HepG2 (cell line): ENCODE measurements around the gene CNBD2. TPM values are rescaled to one million over a fixed set of nuclear protein-coding genes. Genes with fewer than 3 reads are reported as not detected.

ENCODE experiments used
- ARNT ChIP-seq: fragments of 450-650 bp; IDR thresholded peaks from 2 replicates; pipeline ENCODE4 v1.6.1; 2017
- CENPT ChIP-seq: sonication (generic); formaldehyde crosslinking; IDR thresholded peaks from 2 replicates; pipeline ENCODE4 v1.8.0; 2022; ENCODE audit warnings: low read depth, mild to moderate bottlenecking, moderate library complexity, missing genetic modification reagents
- EHMT2 ChIP-seq: fragments of 200-600 bp; sonication (generic); IDR thresholded peaks from 2 replicates; pipeline ENCODE4 v1.7.0; 2017; ENCODE audit warnings: antibody characterized with exemption, low read depth, low read length, borderline replicate concordance
- ELF4 ChIP-seq: sonication (generic); formaldehyde crosslinking; IDR thresholded peaks from 2 replicates; pipeline ENCODE4 v1.5.0; 2020; ENCODE audit warnings: missing genetic modification reagents, mild to moderate bottlenecking, moderate library complexity, borderline replicate concordance
- HOXA7 ChIP-seq: sonication (generic); formaldehyde crosslinking; IDR thresholded peaks from 2 replicates; pipeline ENCODE4 v1.8.1; 2022; ENCODE audit warnings: mild to moderate bottlenecking, missing genetic modification reagents, moderate library complexity
- MED1 ChIP-seq: sonication (generic); formaldehyde crosslinking; IDR thresholded peaks from 2 replicates; pipeline ENCODE4 v1.4.0; 2020; ENCODE audit warnings: missing genetic modification reagents
- POGZ ChIP-seq: sonication (generic); formaldehyde crosslinking; IDR thresholded peaks from 2 replicates; pipeline ENCODE4 v1.4.0; 2020; ENCODE audit warnings: mild to moderate bottlenecking, missing genetic modification reagents
- RXRA ChIP-seq: sonication (generic); formaldehyde crosslinking; IDR thresholded peaks from 2 replicates; pipeline ENCODE4 v1.5.1; 2020; ENCODE audit warnings: missing genetic modification reagents
- ZBTB2 ChIP-seq: sonication (generic); formaldehyde crosslinking; IDR thresholded peaks from 2 replicates; pipeline ENCODE4 v1.8.0; 2022; ENCODE audit warnings: low read depth, missing genetic modification reagents
- ZIK1 ChIP-seq: sonication (generic); formaldehyde crosslinking; IDR thresholded peaks from 2 replicates; pipeline ENCODE4 v1.5.0; 2020; ENCODE audit warnings: mild to moderate bottlenecking, low read depth, missing genetic modification reagents, borderline replicate concordance
- ZNF30 ChIP-seq: sonication (generic); formaldehyde crosslinking; IDR thresholded peaks from 2 replicates; pipeline ENCODE4 v1.5.0; 2020; ENCODE audit warnings: mild to moderate bottlenecking, missing genetic modification reagents
- ZNF441 ChIP-seq: sonication (generic); formaldehyde crosslinking; IDR thresholded peaks from 2 replicates; pipeline ENCODE4 v1.7.0; 2021; ENCODE audit warnings: missing genetic modification reagents, borderline replicate concordance
- ZNF562 ChIP-seq: sonication (generic); formaldehyde crosslinking; IDR thresholded peaks from 2 replicates; pipeline ENCODE4 v1.8.0; 2022; ENCODE audit warnings: missing genetic modification reagents, borderline replicate concordance
- ZNF678 ChIP-seq: sonication (generic); formaldehyde crosslinking; IDR thresholded peaks from 2 replicates; pipeline ENCODE4 v1.4.0; 2020; ENCODE audit warnings: mild to moderate bottlenecking, missing genetic modification reagents
- ZNF782 ChIP-seq: sonication (generic); formaldehyde crosslinking; IDR thresholded peaks from 2 replicates; pipeline ENCODE4 v1.4.0; 2020; ENCODE audit warnings: missing genetic modification reagents, mild to moderate bottlenecking, borderline replicate concordance
- polyA plus RNA-seq, 8 experiments: library from polyadenylated mRNA; depleted of rRNA in 3 of 8; stranded (reverse) in 7 of 8; unstranded in 1 of 8; fragments of >200 nt; fragmentation: Illumina TruSeq in 4 of 8; extraction: Trizol in 4 of 8; gene quantifications; 2 replicates each; pipeline versions ENCODE4 v1.2.1 to v1.2.3, GENCODE V29; 2011 to 2016; ENCODE audit warnings: low read depth in 4 of 8, missing spikeins in 1 of 8, mixed read lengths in 1 of 8; ENCODE audit not compliant: insufficient read depth in 1 of 8
- total RNA-seq, 5 experiments: library from RNA; depleted of rRNA; stranded (reverse); fragments of >200 nt; fragmentation: Illumina TruSeq; extraction: Trizol; gene quantifications; 2 replicates each; pipeline ENCODE4 v1.2.3, GENCODE V29; 2016; ENCODE audit warnings: low read depth in 1 of 5
- TF ChIP-seq, protein P1 (sequence below): sonication (generic); formaldehyde crosslinking; IDR thresholded peaks from 2 replicates; pipeline ENCODE4 v1.5.1; 2020; ENCODE audit warnings: mild to moderate bottlenecking, missing genetic modification reagents, moderate library complexity
- TF ChIP-seq, protein P2 (sequence below): sonication (generic); formaldehyde crosslinking; IDR thresholded peaks from 2 replicates; pipeline ENCODE4 v1.4.0; 2020; ENCODE audit warnings: mild to moderate bottlenecking, low read depth, missing genetic modification reagents
- TF ChIP-seq, protein P3 (sequence below): IDR thresholded peaks from 2 replicates; pipeline ENCODE4 v1.6.1; 2016; ENCODE audit warnings: missing compliant biosample characterization, missing genetic modification reagents, borderline replicate concordance
- TF ChIP-seq, protein P4 (sequence below): sonication (generic); formaldehyde crosslinking; IDR thresholded peaks from 2 replicates; pipeline ENCODE4 v1.8.0; 2022; ENCODE audit warnings: mild to moderate bottlenecking, missing genetic modification reagents, moderate library complexity

CNBD2 gene
- total and polyA plus RNA-seq, 2 of the 13 experiments (the other 11 are each of a cell fraction or from before 2014, with no cell fraction given), result 12.4 to 22.8 TPM

DNA sequence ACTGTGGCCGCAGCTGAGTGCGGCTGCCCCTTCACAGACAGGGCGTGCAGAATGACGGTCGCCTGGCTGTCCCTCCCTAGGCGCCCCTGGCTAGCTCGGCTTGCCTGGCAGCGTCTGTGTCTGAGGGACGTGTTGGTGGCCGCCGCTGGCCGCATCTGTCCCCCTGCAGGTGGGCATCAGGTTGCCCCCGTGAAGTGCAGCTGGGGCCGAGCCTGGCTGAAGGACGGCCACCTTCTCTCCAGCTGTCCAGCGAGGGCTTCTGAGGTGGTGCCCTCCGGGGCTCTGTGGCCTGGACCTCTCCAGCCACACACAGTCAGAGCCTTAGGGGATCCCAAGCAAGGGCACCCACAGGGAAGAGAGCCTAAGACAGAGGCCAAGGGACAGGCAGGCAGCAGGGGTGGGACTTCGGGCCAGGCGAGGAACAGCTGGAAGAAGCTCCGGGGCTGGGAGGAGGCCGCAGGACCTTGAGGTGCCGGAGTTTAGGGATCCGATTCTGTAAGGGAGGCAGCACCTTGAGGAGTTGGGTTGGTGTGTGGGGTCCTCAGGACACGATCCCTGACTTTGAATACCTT, 97.1 kb downstream of the CNBD2 start (continued):
- TF ChIP-seq HOXA7 (CRISPR knock-in tag) (0 out of 2 replicates have a peak, but pooled peaks have one; percentile 39), ZNF30 (CRISPR knock-in tag) (0 out of 2 replicates have a peak, but pooled peaks have one; percentile 17), ARNT (no peak), MED1 (CRISPR knock-in tag) (no peak), ZNF678 (CRISPR knock-in tag) (peak; percentile 9; the same call in 1 of the 2 replicates), EHMT2 (no peak), ZBTB2 (CRISPR knock-in tag) (0 out of 2 replicates have a peak, but pooled peaks have one; percentile 29), CENPT (CRISPR knock-in tag) (0 out of 2 replicates have a peak, but pooled peaks have one; percentile 59), ZIK1 (CRISPR knock-in tag) (peak; percentile 12; the same call in 1 of the 2 replicates), POGZ (no peak), ZNF562 (0 out of 2 replicates have a peak, but pooled peaks have one; percentile 41), ELF4 (CRISPR knock-in tag) (no peak), ZNF441 (CRISPR knock-in tag) (0 out of 2 replicates have a peak, but pooled peaks have one; percentile 27), RXRA (peak; percentile 9; the same call in 1 of the 2 replicates), ZNF782 (CRISPR knock-in tag) (0 out of 2 replicates have a peak, but pooled peaks have one; percentile 21)
- TF ChIP-seq, protein P1, sequence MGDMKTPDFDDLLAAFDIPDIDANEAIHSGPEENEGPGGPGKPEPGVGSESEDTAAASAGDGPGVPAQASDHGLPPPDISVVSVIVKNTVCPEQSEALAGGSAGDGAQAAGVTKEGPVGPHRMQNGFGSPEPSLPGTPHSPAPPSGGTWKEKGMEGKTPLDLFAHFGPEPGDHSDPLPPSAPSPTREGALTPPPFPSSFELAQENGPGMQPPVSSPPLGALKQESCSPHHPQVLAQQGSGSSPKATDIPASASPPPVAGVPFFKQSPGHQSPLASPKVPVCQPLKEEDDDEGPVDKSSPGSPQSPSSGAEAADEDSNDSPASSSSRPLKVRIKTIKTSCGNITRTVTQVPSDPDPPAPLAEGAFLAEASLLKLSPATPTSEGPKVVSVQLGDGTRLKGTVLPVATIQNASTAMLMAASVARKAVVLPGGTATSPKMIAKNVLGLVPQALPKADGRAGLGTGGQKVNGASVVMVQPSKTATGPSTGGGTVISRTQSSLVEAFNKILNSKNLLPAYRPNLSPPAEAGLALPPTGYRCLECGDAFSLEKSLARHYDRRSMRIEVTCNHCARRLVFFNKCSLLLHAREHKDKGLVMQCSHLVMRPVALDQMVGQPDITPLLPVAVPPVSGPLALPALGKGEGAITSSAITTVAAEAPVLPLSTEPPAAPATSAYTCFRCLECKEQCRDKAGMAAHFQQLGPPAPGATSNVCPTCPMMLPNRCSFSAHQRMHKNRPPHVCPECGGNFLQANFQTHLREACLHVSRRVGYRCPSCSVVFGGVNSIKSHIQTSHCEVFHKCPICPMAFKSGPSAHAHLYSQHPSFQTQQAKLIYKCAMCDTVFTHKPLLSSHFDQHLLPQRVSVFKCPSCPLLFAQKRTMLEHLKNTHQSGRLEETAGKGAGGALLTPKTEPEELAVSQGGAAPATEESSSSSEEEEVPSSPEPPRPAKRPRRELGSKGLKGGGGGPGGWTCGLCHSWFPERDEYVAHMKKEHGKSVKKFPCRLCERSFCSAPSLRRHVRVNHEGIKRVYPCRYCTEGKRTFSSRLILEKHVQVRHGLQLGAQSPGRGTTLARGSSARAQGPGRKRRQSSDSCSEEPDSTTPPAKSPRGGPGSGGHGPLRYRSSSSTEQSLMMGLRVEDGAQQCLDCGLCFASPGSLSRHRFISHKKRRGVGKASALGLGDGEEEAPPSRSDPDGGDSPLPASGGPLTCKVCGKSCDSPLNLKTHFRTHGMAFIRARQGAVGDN, result peak; percentile 5; the same call in 1 of the 2 replicates
- TF ChIP-seq, protein P2, sequence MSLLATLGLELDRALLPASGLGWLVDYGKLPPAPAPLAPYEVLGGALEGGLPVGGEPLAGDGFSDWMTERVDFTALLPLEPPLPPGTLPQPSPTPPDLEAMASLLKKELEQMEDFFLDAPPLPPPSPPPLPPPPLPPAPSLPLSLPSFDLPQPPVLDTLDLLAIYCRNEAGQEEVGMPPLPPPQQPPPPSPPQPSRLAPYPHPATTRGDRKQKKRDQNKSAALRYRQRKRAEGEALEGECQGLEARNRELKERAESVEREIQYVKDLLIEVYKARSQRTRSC (CRISPR knock-in tag), result peak; percentile 73; the same call in 1 of the 2 replicates
- TF ChIP-seq, protein P3, sequence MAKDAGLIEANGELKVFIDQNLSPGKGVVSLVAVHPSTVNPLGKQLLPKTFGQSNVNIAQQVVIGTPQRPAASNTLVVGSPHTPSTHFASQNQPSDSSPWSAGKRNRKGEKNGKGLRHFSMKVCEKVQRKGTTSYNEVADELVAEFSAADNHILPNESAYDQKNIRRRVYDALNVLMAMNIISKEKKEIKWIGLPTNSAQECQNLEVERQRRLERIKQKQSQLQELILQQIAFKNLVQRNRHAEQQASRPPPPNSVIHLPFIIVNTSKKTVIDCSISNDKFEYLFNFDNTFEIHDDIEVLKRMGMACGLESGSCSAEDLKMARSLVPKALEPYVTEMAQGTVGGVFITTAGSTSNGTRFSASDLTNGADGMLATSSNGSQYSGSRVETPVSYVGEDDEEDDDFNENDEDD (CRISPR knock-in tag), result 0 out of 2 replicates have a peak, but pooled peaks have one; percentile 8
- TF ChIP-seq, protein P4, sequence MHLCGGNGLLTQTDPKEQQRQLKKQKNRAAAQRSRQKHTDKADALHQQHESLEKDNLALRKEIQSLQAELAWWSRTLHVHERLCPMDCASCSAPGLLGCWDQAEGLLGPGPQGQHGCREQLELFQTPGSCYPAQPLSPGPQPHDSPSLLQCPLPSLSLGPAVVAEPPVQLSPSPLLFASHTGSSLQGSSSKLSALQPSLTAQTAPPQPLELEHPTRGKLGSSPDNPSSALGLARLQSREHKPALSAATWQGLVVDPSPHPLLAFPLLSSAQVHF (CRISPR knock-in tag), result peak; percentile 51; the same call in 1 of the 2 replicates
